ENCODE results near the gene DNM2.

GRCh38 chr19:10782795-10783194 is 64.9 kb downstream of the DNM2 start:
- no peak for TF ChIP-seq POLR2A (IDR thresholded peaks at IDR 0.05; ENCODE audit: extremely low read depth, insufficient read length)
- no peak for TF ChIP-seq CTCF (IDR thresholded peaks at IDR 0.05; ENCODE audit: low read depth, low read length)
- TF ChIP-seq MYC (IDR thresholded peaks at IDR 0.05; ENCODE audit: low read depth, low read length): no peak
